HG03060 (cell line): Measurements from ENCODE around the gene COMMD7.
"Not testable (repeated sequence)": the region's sequence is repeated elsewhere in the genome, so short reads cannot be mapped to it uniquely, and the experiment has no call there.

ENCODE experiments used
- ATAC-seq: cut with Tn5 transposase; IDR thresholded peaks from one replicate; pipeline ENCODE4 v1.9.1; 2021; ENCODE audit warnings: low read depth, moderate number of reproducible peaks; ENCODE audit not compliant: unreplicated experiment

Gene COMMD7

DNA sequence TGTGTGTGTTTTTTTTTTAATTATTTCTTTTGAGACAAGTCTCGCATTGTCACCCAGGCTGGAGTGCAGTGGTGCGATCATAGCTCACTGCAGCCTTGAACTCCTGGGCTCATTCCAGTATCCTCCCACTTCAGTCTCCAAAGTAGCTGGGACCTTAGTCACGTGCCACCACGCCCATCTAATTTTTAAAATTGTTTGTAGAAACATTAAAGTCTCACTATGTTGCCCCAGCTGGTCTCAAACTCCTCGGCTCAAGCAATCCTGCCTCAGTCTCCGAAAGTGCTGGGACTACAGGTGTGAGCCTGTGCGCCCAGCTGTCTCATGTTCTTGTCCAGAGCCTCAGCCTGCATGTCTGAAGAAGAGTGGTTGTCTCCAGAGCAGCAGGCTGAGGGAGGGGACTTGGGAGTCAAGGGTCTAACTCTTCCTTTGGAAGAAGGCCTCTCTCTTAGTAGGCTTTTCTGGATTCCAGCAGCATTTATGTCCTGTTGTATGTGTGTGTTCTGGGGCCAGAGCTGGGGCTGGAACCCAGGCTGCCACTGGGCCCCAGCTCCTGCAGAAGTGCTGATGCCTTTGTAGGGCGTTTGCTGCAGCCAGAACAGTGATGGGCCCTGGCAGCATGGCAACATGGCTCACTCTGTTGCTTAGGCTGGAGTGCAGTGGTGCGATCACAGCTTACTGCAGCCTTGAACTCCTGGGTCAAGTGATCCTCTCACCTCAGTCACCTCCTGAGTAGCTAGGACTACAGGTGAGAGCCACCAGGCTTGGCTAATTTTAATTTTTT is 24.3 kb upstream of the COMMD7 start:
- ATAC-seq = no peak

DNA sequence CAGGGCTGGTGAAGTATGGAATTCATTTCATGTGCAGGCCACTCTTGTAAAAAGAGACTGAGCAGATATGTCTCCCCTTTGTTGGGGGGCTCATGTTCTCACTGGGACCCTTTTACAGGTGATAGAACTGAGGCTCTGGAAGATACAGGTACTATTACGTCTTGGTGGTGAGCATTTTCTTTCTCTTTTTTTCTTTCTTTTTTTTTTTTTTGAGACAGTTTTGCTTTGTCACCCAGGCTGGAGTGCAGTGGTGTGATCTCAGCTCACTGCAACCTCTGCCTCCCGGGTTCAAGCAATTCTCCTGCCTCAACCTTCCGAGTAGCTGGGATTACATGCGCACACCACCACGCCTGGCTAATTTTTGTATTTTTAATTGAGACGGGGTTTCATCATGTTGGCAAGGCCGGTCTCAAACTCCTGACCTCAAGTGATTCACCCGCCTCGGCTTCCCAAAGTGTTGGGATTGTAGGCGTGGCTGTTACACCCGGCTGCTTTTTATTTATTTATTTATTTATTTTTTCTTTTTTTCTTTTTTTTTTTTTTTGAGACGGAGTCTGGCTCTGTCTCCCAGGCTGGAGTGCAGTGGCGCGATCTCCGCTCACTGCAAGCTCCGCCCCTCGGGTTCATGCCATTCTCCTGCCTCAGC is 22.1 kb upstream of the COMMD7 start:
- not testable (repeated sequence) for ATAC-seq

DNA sequence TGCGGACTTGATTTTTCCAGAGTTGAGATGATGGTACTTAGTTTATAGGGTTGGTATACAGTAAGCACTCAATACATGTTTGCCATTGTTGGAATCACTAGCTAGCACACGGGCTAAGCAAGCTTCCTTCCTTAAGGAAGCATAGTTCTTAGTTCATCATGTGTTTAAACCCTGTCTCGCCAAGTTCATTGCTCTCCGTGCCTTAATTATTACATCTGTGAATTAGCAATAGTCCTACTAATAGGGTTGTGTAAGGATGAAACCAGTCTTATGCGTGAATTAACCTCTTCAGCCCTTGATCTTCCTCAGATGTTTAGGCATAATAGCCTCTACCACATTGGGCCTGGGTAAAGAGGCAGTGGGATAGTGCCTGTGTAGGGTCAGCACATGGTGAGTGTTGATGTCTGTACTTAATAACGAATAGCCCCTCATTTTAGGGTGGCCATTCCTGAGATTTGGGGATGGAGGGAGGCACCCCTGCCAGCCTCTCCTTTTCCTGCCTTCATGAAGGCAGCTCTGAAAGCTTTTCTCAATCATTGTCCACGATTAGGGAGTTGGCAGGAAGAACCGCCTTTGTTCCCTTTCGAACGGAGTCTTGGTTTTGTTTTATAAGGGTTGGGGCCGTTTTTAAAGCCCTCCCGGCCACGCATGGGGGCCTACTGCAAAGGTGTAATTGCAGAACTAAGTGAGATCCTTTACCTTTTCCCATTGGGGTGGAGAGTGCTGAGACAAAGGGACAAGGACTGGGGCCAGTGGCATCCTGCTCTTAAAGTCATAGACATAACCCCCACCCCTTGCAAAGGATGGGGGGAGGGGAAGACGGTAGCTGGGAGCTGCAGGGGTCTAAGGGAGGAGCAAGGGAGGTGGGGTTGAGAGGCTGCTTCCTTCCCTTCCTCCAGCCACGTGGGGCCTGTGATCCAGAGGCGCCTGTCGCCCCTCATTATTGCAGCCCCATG is 21.0 kb upstream of the COMMD7 start:
- ATAC-seq = no peak

DNA sequence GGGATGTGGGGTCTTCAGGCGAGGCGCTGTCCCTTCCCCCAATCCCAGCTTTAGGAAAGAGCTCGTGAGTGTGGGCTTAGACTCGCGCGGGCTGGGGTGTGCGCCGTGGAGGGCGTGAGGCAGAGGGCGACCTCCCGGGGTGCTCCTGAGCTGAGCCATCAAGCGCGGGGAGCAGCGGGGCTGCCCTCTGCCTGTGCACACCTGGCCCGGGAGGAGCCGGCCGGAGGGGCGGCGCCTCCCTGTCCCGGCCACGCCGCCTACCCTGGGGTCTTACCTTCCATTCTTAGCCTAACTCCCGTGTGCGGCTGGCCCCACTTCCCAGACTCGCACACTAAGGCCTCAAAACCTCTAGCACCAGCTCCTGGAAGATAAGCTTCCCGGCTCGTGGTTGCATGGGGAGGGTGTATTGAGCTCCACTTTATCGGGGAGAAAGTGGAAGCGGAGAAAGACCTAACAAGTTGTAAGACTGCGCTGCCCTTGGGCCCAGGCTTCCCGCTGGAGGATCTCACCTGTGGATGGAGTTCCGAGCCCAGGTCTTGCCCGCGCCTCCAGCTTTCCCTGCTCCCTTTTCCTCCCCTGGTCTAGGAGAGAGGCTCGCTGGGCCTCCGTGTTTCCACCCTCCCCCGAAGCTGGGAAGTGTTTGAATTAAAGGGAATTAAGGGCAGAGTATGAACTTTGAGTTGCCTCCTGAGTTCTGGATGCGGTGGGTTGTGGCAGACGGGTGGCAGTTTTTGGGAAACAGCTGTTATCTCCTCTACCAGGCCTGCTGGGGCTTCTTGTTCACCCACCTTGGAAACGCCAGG is 20.1 kb upstream of the COMMD7 start:
- no peak for ATAC-seq

DNA sequence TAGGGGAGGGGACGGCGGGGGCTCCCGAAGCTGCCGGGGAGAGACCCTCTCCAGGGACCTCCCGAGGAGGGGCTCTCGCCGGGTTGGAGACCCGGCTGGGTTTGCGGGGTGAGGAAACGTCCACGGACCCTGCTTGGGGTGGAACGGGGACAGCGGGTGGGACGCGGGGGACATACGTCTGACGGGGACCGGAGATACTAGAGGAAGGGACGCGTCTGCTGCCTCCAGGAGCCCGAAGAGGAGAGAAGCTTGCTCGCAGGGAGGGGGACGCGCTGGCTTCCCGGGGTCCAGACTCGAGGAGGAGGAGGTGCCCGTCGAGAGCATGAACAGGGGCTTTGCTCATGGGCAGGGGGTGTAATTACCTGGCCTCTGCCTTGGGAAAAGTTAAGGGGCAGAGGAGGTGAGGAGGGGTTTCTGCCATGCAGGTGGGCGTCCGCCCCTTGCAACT is 19.5 kb upstream of the COMMD7 start:
- no peak for ATAC-seq

DNA sequence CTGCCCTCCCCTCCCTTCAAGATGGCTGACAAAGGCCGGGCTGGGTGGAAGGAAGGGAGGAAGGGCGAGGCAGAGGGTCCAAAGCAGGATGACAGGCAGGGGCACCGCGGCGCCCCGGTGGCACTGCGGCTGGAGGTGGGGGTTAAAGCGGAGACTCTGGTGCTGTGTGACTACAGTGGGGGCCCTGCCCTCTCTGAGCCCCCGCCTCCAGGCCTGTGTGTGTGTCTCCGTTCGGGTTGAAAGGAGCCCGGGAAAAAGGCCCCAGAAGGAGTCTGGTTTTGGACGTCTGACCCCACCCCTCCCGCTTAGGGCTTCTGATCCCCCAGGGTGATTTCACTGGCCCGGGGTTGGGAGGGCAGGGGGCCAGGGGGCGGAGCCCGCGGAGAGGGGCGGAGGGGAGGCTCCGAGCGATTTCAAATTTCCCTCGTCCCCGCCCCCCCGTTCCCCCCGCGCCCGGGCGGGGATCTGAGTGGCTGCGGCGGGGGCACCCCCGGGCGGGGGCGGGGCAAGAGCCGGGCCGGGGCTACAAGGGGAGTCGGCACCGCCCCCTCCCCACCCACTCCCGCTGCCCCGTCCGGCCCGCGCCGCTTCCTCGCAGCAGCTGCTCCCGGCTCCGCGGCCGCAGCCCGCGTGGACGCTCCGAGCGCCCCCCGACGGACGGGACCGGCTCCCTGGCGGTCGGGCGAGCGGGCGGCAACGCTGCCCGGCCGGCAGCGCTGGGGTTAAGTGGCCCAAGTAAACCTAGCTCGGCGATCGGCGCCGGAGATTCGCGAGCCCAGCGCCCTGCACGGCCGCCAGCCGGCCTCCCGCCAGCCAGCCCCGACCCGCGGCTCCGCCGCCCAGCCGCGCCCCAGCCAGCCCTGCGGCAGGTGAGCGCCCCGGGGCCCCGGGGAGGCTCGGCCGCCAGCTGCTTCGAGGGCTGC is 18.8 kb upstream of the COMMD7 start, which contains the start of gene DNMT3B:
Gene DNMT3B (plus strand): TSS at position 555 of the 923 bp plus-strand sequence. CDS start 17,939 bp downstream, outside the sequence.
- no peak for ATAC-seq

DNA sequence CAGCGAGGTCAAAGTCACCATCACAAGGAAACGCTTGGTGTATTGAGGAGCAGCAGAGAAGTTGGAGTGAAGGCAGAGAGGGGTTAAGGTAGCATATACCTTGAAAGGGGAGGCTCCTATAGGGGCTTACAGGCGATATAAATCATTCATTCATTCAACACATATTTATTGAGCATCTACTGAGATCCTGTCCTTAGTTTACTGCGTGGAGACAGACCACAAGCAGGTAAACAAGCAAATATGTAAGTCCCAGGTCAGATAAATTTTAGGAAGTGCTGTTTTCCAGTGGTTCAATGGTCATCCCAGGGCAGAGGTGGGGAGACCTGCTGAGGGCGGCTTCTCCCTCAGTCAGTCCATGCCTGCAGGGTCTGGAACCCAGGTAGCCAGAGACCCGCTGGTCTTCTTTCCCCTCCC is 18.2 kb upstream of the COMMD7 start:
- ATAC-seq = no peak

DNA sequence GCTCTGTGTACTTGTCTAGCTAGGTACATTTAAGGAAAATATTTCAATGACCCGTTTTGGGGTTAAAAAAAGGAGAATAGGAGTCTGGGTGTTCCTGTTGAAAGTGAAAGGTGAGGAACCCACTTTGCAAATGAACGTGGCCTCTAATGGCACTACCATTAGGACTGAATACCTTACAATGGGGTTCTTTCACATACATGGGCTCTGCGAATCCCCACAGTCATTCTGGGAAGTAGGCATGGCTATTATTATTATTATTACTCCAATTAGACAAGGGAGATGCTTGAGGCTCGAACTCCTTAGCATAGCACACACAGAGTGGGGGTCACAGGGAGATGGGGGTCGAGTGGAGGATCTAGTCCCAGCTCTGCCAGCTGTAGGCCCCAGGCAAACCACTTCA is 12.9 kb upstream of the COMMD7 start:
- no peak for ATAC-seq

DNA sequence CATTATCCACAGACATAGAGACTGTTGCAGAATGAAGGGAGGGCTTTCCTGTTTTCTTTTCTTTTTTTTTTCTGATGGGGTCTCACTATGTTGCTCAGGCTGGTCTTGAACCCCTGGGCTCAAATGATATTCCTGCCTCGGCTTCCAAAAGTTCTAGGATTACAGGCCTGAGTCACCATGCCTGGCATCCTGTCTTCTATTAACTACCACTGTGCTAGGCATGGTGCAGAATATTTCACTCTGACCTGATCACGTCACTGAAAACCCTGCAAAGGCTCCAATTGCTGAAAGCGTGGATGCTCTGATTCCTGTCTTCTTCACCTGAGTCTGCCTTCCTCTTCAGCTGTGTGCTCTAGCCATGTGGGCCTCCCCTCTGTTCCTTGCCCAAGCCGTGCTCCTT is 10.5 kb upstream of the COMMD7 start:
- no peak for ATAC-seq

DNA sequence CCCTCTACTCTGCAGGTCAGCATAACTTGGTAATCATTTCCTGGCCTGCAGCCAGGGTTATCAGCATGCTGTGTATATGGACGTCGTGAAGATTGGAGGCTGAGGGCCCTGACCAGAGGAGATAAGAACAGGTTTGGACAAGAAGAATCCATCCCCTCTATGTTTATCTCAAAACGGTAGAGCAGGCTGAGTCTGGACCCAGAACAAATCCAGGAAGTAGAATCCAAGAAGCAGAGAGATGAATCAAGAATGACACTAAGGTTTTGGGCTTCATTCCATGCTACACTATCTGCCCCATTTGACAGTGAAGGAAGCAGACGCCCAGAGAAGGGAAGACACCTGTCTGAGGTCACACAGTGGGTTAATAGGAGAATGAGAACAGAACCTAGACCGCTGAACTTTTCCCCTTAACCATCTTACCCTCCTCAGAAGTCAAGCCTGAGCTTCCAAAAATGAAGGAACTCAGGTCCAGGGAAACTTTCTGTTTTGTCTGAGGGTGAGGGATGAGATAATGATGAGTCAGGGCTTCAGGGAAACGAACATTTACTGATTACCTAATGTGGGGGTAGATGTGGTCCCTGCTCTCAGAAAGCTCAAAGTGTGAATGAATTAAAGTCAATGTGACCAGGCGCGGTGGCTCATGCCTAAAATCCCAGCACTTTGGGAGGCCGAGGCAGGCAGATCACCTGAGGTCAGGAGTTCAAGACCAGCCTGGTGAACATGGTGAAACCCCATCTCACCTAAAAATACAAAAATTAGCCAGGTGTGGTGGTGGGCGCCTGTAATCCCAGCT is 9.4 kb upstream of the COMMD7 start:
- ATAC-seq = no peak

DNA sequence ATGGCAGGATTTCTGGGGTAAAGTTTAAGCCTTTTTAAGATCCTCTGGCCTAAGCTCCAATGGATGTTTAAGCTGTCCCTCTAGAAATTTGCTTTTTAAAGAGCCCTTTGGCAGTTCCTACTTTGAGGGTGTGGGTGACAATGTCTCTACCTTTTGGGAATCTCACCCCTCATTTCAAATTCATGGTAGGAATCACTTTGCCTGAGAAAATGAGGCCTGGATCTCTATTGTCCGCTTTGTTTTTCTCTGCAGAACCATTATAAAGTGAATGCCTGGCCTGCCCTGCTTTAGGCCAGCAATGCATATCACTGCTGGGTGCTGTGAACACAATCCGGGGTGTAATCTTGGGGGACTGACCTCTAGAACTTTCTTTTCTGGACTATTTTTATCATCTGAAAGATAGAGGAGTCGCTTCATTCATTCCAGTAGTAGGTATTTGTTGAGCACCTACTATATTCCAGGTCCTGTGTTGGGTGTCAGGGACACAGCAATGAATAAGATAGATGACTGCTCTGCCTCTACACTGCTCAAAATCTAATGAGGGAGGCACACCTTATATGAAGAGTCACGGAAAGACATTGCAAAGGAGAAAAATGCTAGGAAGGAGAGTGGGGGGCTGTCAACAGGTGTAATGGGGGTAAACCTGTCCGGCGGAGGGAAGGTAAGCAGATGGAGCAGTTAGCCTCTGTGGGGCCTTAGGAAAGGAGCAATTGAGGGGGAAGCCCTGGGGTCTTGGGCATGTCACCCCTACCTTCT is 8.6 kb upstream of the COMMD7 start:
- ATAC-seq = no peak

DNA sequence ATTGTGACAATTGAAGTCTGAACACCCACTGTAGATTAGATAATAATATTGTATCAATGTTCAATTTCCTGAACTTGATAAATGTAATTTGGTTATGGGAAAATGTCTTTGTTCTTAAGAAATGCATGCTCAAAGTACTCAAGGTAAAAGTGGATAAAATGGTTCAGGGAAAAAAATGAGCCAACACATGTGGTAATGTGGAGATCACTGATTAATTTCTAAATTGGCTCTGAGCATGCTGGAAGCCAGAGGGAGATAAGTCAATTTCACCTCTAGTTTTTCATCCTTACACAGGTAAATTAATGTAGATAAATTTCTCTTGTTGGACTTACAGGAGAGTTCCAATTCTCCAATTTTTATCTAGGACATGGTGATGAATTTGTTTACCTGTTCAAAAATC is 8.0 kb upstream of the COMMD7 start:
- ATAC-seq = no peak

DNA sequence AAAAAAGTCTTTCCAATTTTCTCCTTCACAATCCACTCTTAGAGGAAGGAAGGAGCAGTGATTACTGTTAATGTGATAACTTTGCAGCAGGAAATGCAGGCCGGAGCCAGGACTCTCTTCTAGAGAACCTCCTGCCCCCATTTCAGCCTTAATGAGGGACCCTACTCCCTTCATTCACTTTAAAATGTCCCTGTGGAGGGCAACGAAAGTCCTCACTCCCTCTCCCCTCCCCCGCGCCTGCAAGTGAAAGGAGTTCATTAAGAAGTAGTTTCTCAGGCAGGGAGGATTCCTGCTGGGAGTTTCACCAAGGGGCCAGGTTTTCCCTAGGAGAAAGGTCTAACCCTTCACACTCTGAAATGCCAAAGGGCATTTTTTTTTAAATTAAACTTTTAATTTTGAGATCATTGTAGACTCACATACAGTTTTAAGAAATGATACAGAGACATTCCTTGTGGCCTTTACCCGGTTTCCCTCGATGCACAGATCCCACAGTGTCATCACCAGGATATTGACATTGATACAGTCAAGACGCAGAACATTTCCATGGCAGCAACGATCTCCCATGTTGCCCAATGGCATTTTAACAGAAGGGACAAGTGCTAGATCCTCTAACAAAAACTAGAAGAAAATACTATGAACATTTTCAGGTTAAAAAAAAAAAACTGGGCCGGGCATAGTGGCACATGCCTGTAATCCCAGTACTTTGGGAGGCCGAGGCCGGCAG is 6.8 kb upstream of the COMMD7 start:
- no peak for ATAC-seq

DNA sequence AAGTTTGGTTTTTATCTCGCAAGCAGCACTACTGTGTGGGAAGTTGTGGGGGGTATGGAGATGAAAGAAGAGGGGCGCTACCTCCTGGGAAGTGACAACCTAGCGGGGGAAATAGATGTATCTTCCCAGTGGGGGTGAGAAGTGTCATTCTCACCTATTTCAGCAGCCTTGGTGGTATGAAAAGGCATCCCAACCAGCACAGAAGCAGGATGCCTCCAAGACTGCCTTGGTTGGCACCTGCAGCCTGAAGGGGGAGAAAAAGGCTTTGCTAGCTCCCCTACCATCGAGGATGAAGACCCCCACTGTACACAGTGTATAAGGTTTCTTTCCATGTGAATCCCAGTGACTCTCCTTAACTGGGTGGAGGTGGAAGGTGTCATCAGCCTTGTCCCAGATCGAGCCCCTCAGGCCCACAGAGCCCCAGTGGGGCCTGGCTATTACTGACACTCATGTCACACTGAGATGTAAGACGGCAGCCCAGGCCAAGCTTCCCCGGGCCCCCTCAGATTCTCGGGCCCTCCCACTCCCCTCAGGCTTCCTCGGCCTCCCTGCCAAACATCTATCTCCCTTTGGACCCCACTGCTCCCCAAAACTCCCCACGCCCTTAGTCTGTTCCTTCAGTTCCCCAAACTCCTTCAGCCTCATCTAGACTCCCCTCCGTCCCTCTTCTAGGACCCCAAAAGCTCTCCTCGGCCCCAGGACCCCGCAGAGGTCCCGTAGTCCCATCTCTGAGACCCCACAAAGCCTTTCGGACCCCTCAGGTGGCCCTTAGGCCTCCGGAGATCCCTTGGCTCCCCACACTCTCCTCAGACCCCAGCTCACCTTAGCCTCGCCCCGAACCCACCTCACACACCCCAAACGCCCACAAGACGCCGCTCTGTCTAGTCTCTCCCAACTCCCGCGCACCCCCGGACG is 688 bp downstream of the COMMD7 start:
- ATAC-seq = no peak

DNA sequence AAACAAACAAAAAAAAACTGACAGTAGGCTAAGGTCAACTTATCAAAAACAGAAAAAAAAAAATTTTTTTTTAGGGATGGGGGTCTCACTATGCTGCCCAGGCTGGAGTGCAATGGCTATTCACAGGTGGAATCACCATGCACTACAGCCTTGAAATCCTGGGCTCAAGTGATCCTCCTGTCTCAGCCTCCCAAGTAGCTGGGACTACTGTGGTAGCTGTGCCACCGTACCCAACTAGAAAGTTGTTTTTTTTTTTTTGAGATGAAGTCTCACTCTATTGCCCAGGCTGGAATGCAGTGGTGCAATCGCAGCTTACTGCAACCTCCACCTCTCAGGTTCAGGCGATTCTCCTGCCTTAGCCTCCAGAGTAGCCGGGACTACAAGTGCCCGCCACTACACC is 2.1 kb downstream of the COMMD7 start:
- no peak for ATAC-seq
